Right atrium auricular region (tissue), 2 donors: ENCODE measurements around the gene UGT2A3. TPM values are rescaled to one million over a fixed set of nuclear protein-coding genes. Genes with fewer than 3 reads are reported as not detected.

Experiments
- DNase-seq: peaks from one replicate; pipeline ENCODE4 v3.0.0-alpha.2; 2019; ENCODE audit warnings: low spot score
- H3K27ac ChIP-seq, 2 donors: fragments of 200-600 bp; sonication (generic); 1 replicate in 1 of 2; 2 replicates in 1 of 2; pipeline ENCODE4 v1.5.1; 2016 to 2019
- H3K27me3 ChIP-seq, 2 donors: fragments of 200-600 bp; sonication (generic); one replicate each; pipeline versions ENCODE4 v1.5.1 to v1.6.0; 2017 to 2019
- H3K36me3 ChIP-seq: fragments of 200-600 bp; sonication (generic); one replicate; pipeline ENCODE4 v1.5.1; 2016
- H3K4me1 ChIP-seq, 2 donors: fragments of 200-600 bp; sonication (generic); one replicate each; pipeline versions ENCODE4 v1.5.1 to v1.6.0; 2017 to 2019
- H3K4me3 ChIP-seq, 2 donors: fragments of 200-600 bp; sonication (generic); 1 replicate in 1 of 2; 2 replicates in 1 of 2; pipeline ENCODE4 v1.5.1; 2017 to 2019; ENCODE audit warnings: mild to moderate bottlenecking in 1 of 2, moderate library complexity in 1 of 2
- H3K9me3 ChIP-seq, 2 donors: fragments of 200-600 bp; sonication (generic); one replicate each; pipeline ENCODE4 v1.5.1; 2019
- CTCF ChIP-seq, 2 donors: fragments of 200-600 bp; sonication (generic); IDR thresholded peaks; one replicate each; pipeline ENCODE4 v1.5.1; 2019; ENCODE audit warnings: antibody characterized with exemption in 2 of 2
- total RNA-seq, 2 donors: library from RNA; depleted of rRNA; stranded (reverse); fragments of >200 nt; gene quantifications; one replicate each; pipeline ENCODE4 v1.1.0, GENCODE V29; 2016

Gene UGT2A3
- total RNA-seq, 2 donors from 2014 or later, result not detected

GRCh38 chr4:68904786-68905185 lies 46.8 kb downstream of the UGT2A3 start:
- TF ChIP-seq CTCF (IDR thresholded peaks at IDR 0.05), result no peak
- no peak overlapping the region for H3K4me3 ChIP-seq
- H3K36me3 ChIP-seq, result no peaks in the 10 kb centered on the region
- no peaks in the 10 kb centered on the region for H3K4me1 ChIP-seq
- no peak for DNase-seq
- H3K27ac ChIP-seq, result no peak overlapping the region
- H3K9me3 ChIP-seq, result no peaks in the 10 kb centered on the region
- no peaks in the 10 kb centered on the region for H3K27me3 ChIP-seq

GRCh38 chr4:68896749-68897148 lies 54.9 kb downstream of the UGT2A3 start:
- H3K27ac ChIP-seq, result no peak overlapping the region
- no peaks in the 10 kb centered on the region for H3K36me3 ChIP-seq
- H3K4me1 ChIP-seq, result no peaks in the 10 kb centered on the region
- H3K4me3 ChIP-seq, result no peak overlapping the region
- DNase-seq, result no peak
- H3K9me3 ChIP-seq, result no peaks in the 10 kb centered on the region
- no peaks in the 10 kb centered on the region for H3K27me3 ChIP-seq
- no peak for TF ChIP-seq CTCF (IDR thresholded peaks at IDR 0.05)

GRCh38 chr4:68895561-68896198 lies 55.9 kb downstream of the UGT2A3 start:
- H3K36me3 ChIP-seq, result no peaks in the 10 kb centered on the region
- no peak for TF ChIP-seq CTCF (IDR thresholded peaks at IDR 0.05)
- no peaks in the 10 kb centered on the region for H3K9me3 ChIP-seq
- H3K27ac ChIP-seq, result no peak overlapping the region
- no peaks in the 10 kb centered on the region for H3K27me3 ChIP-seq
- no peak overlapping the region for H3K4me3 ChIP-seq
- no peaks in the 10 kb centered on the region for H3K4me1 ChIP-seq
- no peak for DNase-seq

- TF ChIP-seq CTCF (IDR thresholded peaks at IDR 0.05), result no peak
- Histone ChIP-seq H3K4me3 (no peak overlapping the region), H3K4me1 (no peaks in the 10 kb centered on the region), H3K27ac (no peak overlapping the region), H3K36me3 (no peaks in the 10 kb centered on the region), H3K9me3 (no peaks in the 10 kb centered on the region), H3K27me3 (no peaks in the 10 kb centered on the region)
- no peak for DNase-seq
Measured at GRCh38 chr4:68892861-68893260, 58.7 kb downstream of the UGT2A3 start.

GRCh38 chr4:68891678-68892077 lies 59.9 kb downstream of the UGT2A3 start:
- DNase-seq, result no peak
- TF ChIP-seq CTCF (IDR thresholded peaks at IDR 0.05), result no peak
- Histone ChIP-seq H3K27ac (no peak overlapping the region), H3K36me3 (no peaks in the 10 kb centered on the region), H3K27me3 (no peaks in the 10 kb centered on the region), H3K4me1 (no peaks in the 10 kb centered on the region), H3K4me3 (no peak overlapping the region), H3K9me3 (no peaks in the 10 kb centered on the region)

GRCh38 chr4:68885545-68885944 lies 66.1 kb downstream of the UGT2A3 start:
- no peaks in the 10 kb centered on the region for H3K36me3 ChIP-seq
- H3K9me3 ChIP-seq, result no peaks in the 10 kb centered on the region
- TF ChIP-seq CTCF (IDR thresholded peaks at IDR 0.05), result no peak
- H3K4me1 ChIP-seq, result no peaks in the 10 kb centered on the region
- DNase-seq, result no peak
- H3K4me3 ChIP-seq, result no peak overlapping the region
- H3K27me3 ChIP-seq, result no peaks in the 10 kb centered on the region
- H3K27ac ChIP-seq, result no peak overlapping the region
